Gastrocnemius medialis (tissue), 4 donors: Measurements from ENCODE around the gene ZNF771. TPM values are rescaled to one million over a fixed set of nuclear protein-coding genes. Genes with fewer than 3 reads are reported as not detected.

Experiments
- ATAC-seq, 2 donors: fragments of 150-250 bp; one replicate each; pipeline ENCODE4 v1.9.1; 2016
- DNase-seq, 2 donors: peaks; one replicate each; pipeline ENCODE4 v3.0.0-alpha.2; 2019
- H3K27ac ChIP-seq, 4 donors: fragments of 200-600 bp; sonication (generic); 1 replicate in 1 of 4; 2 replicates in 3 of 4; pipeline ENCODE4 v1.5.1; 2016 to 2018; ENCODE audit warnings: mild to moderate bottlenecking in 2 of 4, moderate library complexity in 1 of 4
- H3K27me3 ChIP-seq, 3 donors: fragments of 200-600 bp; sonication (generic) in 2 of 3; 1 replicate in 1 of 3; 2 replicates in 2 of 3; pipeline versions ENCODE4 v1.5.1 to v1.6.0; 2016 to 2019; ENCODE audit warnings: mild to moderate bottlenecking in 1 of 3, moderate library complexity in 1 of 3
- H3K36me3 ChIP-seq, 2 donors: fragments of 200-600 bp; sonication (generic) in 1 of 2; one replicate each; pipeline ENCODE4 v1.5.1; 2017 to 2018
- H3K4me1 ChIP-seq, 2 donors: fragments of 200-600 bp; sonication (generic) in 1 of 2; one replicate each; pipeline ENCODE4 v1.5.1; 2016 to 2017; ENCODE audit warnings: mild to moderate bottlenecking in 2 of 2
- H3K4me3 ChIP-seq, 4 donors: fragments of 200-600 bp; sonication (generic) in 3 of 4; 1 replicate in 1 of 4; 2 replicates in 3 of 4; pipeline ENCODE4 v1.5.1; 2016 to 2019; ENCODE audit warnings: mild to moderate bottlenecking in 2 of 4
- H3K9me3 ChIP-seq, 3 donors: fragments of 200-600 bp; sonication (generic) in 2 of 3; 1 replicate in 1 of 3; 2 replicates in 2 of 3; pipeline ENCODE4 v1.5.1; 2016 to 2019
- CTCF ChIP-seq, 5 experiments: fragments of 450-650 bp in 3 of 5; fragments of 200-600 bp in 2 of 5; sonication (generic) in 2 of 5; IDR thresholded peaks in 4 of 5; conservative IDR thresholded peaks in 1 of 5; 1 replicate in 4 of 5; 2 replicates in 1 of 5; pipeline ENCODE4 v1.5.1; 2016 to 2019; ENCODE audit warnings: antibody characterized with exemption in 5 of 5, mild to moderate bottlenecking in 3 of 5, moderate library complexity in 3 of 5
- POLR2A ChIP-seq, 2 donors: fragments of 450-650 bp; IDR thresholded peaks; one replicate each; pipeline ENCODE4 v1.6.1; 2017; ENCODE audit warnings: antibody characterized with exemption in 2 of 2, mild to moderate bottlenecking in 2 of 2, moderate library complexity in 2 of 2
- in situ Hi-C, 4 donors: fragments of 200-750 bp; cut with MboI; loops; one replicate each; pipeline versions ENCODE4 v1.15.0 to v1.8.0; 2017; ENCODE audit warnings: low sequenced_read_pairs in 4 of 4
- intact Hi-C: fragments of 100-400 bp; cut with DNase I; formaldehyde crosslinking; loops from one replicate; pipeline ENCODE4 v1.15.1; 2023; ENCODE audit warnings: low total_unique reads
- total RNA-seq, 4 donors: library from RNA; depleted of rRNA; stranded (reverse); fragments of >200 nt; gene quantifications; one replicate each; pipeline versions ENCODE4 v1.1.0 to v1.2.3, GENCODE V29; 2016

The ZNF771 gene
- total RNA-seq, 4 donors from 2014 or later: 16.7 to 34.1 (median 24.7) TPM

GRCh38 chr16:30369091-30369937 is 38.1 kb upstream of the ZNF771 start:
- H3K4me1 ChIP-seq: peaks cover 41 to 51% of the 10 kb centered on the region in 2 donors
- intact Hi-C loops: no loop called here
- ATAC-seq (no peak), DNase-seq (no peak)
- no peaks in the 10 kb centered on the region for H3K9me3 ChIP-seq
- peak overlapping the region; percentile 79 to 88 (median 88) for H3K27ac ChIP-seq
- no peak for TF ChIP-seq POLR2A (IDR thresholded peaks at IDR 0.05)
- no peak for TF ChIP-seq CTCF (IDR thresholded peaks at IDR 0.05 in 4 of 5, conservative IDR thresholded peaks at IDR 0.05 in 1 of 5)
- in situ Hi-C loops: loop anchor here in 2 of 4 donors (25.0 kb wide), 2 partner anchors 282 to 307 kb away; partner anchors contain the start of genes ALDOA (in 1 of the 2), PPP4C (in 1 of the 2), TBX6 (in 1 of the 2) and YPEL3 (in 1 of the 2)
- H3K4me3 ChIP-seq: peak overlapping the region; percentile 65 to 78 (median 74)
- peaks cover 0 to 15% of the 10 kb centered on the region in 2 donors for H3K36me3 ChIP-seq
- H3K27me3 ChIP-seq: no peaks in the 10 kb centered on the region

DNA sequence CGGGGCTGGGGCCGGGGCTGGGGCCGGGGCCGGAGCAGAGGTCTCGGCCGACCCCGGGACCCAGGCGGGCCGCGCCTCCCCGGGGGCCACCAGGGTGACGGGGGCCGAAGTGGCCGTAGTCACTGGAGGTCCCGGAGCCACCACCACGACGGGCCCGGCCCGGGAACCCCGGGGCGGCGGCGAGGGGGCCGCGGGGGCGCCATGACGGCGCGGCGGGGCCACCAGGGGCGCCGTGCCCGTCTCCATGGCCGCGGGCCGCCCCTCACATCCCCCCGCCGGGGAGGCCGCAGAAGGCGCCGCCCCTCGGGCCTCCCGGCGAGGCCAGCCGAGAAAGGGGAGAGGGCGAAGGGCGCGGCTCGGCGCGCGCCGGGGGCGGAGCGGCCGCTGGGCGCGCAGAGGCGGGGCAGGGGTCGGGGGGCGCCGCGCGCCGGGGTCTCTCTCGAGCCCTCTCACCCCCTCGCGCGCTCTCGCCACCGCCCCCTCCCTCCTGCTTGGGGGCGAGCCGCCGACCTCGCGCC is 37.4 kb upstream of the ZNF771 start:
- Histone ChIP-seq H3K36me3 (peaks cover 0 to 8% of the 10 kb centered on the region in 2 donors), H3K4me3 (peak overlapping the region; percentile 65 to 78 (median 74)), H3K27me3 (no peaks in the 10 kb centered on the region), H3K27ac (peak overlapping the region; percentile 79 to 88 (median 88)), H3K4me1 (peaks cover 41 to 58% of the 10 kb centered on the region in 2 donors), H3K9me3 (no peaks in the 10 kb centered on the region)
- intact Hi-C loops (loop anchor here (1.0 to 10.0 kb wide), 4 partner anchors 15 to 563 kb away; partner anchors contain the start of genes CD2BP2, MAZ, TBX6 and YPEL3), in situ Hi-C loops (loop anchor here in 2 of 4 donors (25.0 kb wide), 2 partner anchors 283 to 308 kb away; partner anchors contain the start of genes ALDOA (in 1 of the 2), PPP4C (in 1 of the 2), TBX6 (in 1 of the 2) and YPEL3 (in 1 of the 2))
- ATAC-seq (peak in 1 of 2 donors; percentile 0), DNase-seq (no peak)
- TF ChIP-seq POLR2A (IDR thresholded peaks at IDR 0.05) (peak; percentile 85 to 91), CTCF (IDR thresholded peaks at IDR 0.05 in 4 of 5, conservative IDR thresholded peaks at IDR 0.05 in 1 of 5) (peak in 2 of 5 experiments; percentile 23 to 27)

GRCh38 chr16:30370456-30371247 is 36.8 kb upstream of the ZNF771 start, which contains the start of gene TBC1D10B:
TBC1D10B (minus strand) TSS chr16:30370494; CDS start chr16:30370183, 311 bp downstream.
- H3K4me1 ChIP-seq: peaks cover 41 to 64% of the 10 kb centered on the region in 2 donors
- DNase-seq: peak; percentile 99 to 100

More at GRCh38 chr16:30370456-30371247, 36.8 kb upstream of the ZNF771 start, which contains the start of gene TBC1D10B:
- intact Hi-C loops: loop anchor here (1.0 to 10.0 kb wide), 5 partner anchors 15 to 563 kb away; partner anchors contain the start of genes CD2BP2, FBRS, MAZ and TBX6
- peak; percentile 83 to 87 for ATAC-seq
- H3K4me3 ChIP-seq: peak within 1 kb of the TSS; percentile 65 to 78 (median 74)
- TF ChIP-seq CTCF (IDR thresholded peaks at IDR 0.05 in 4 of 5, conservative IDR thresholded peaks at IDR 0.05 in 1 of 5) (peak in 1 of 5 experiments; percentile 14), POLR2A (IDR thresholded peaks at IDR 0.05) (no peak)
- peak within 1 kb of the TSS; percentile 90 to 99 (median 96) for H3K27ac ChIP-seq
- H3K36me3 ChIP-seq: peaks cover 0 to 1% of the 10 kb centered on the region in 2 donors
- in situ Hi-C loops: loop anchor here in 2 of 4 donors (25.0 kb wide), 2 partner anchors 283 to 308 kb away; partner anchors contain the start of genes ALDOA (in 1 of the 2), PPP4C (in 1 of the 2), TBX6 (in 1 of the 2) and YPEL3 (in 1 of the 2)
- no peaks in the 10 kb centered on the region for H3K9me3 ChIP-seq
- no peaks in the 10 kb centered on the region for H3K27me3 ChIP-seq
